B cell (primary cell): ENCODE measurements around the gene EMILIN3. TPM values are rescaled to one million over a fixed set of nuclear protein-coding genes. Genes with fewer than 3 reads are reported as not detected.

Experiments used
- ATAC-seq: fragments of 200-7000 bp; cut with Tn5 transposase; one replicate; pipeline ENCODE4 v1.10.0; 2021; ENCODE audit warnings: low read depth, mild to moderate bottlenecking, moderate number of reproducible peaks, moderate library complexity
- CTCF ChIA-PET: fragments of 350-600 bp; sonication (Branson Sonifier 250); formaldehyde crosslinking; loops from one replicate; lab custom pipeline; 2021; ENCODE audit warnings: antibody characterized with exemption, inconsistent platforms; lab: Charles Lee
- POLR2A ChIA-PET: fragments of 350-600 bp; sonication (Branson Sonifier 250); formaldehyde crosslinking; loops from one replicate; lab custom pipeline; 2021; ENCODE audit warnings: antibody characterized with exemption; lab: Charles Lee
- DNase-seq: peaks from one replicate; pipeline ENCODE4 v3.0.0; 2013
- H2AFZ ChIP-seq: 2 replicates; pipeline ENCODE4 v1.6.1; 2012; ENCODE audit warnings: mild to moderate bottlenecking, low read depth, low read length; ENCODE audit not compliant: insufficient read depth, poor library complexity, severe bottlenecking
- H3K27ac ChIP-seq, 2 donors: 1 replicate in 1 of 2; 2 replicates in 1 of 2; pipeline ENCODE4 v1.5.1; 2012 to 2013; ENCODE audit warnings: low read length in 2 of 2, mild to moderate bottlenecking in 2 of 2, moderate library complexity in 1 of 2
- H3K27me3 ChIP-seq, 4 experiments: fragments of 200-600 bp in 1 of 4; sonication (generic) in 1 of 4; replicated peaks in 1 of 4; 1 replicate in 2 of 4; 2 replicates in 2 of 4; pipeline versions ENCODE4 v1.6.1 to v1.7.0; 2013 to 2016; ENCODE audit warnings: low read length in 3 of 4, mild to moderate bottlenecking in 2 of 4, mixed read lengths in 1 of 4, moderate library complexity in 1 of 4; ENCODE audit not compliant: insufficient read depth in 4 of 4, control insufficient read depth in 3 of 4; ENCODE audit errors: control extremely low read depth in 1 of 4
- H3K36me3 ChIP-seq, 2 experiments: replicated peaks in 1 of 2; 1 replicate in 1 of 2; 2 replicates in 1 of 2; pipeline versions ENCODE4 v1.6.1 to v1.7.1; 2013; ENCODE audit warnings: low read length in 1 of 2; ENCODE audit not compliant: insufficient read depth in 2 of 2, control insufficient read depth in 1 of 2; ENCODE audit errors: control extremely low read depth in 1 of 2, extremely low read depth in 1 of 2
- H3K4me1 ChIP-seq, 2 donors: fragments of 200-600 bp in 1 of 2; sonication (generic) in 1 of 2; 1 replicate in 1 of 2; 2 replicates in 1 of 2; pipeline versions ENCODE4 v1.5.1 to v1.6.1; 2013 to 2017; ENCODE audit warnings: low read length in 2 of 2; ENCODE audit not compliant: control insufficient read depth in 2 of 2, insufficient read depth in 2 of 2
- H3K4me2 ChIP-seq: replicated peaks from 2 replicates; pipeline ENCODE3; 2012; ENCODE audit warnings: mild to moderate bottlenecking, low read depth, low read length; ENCODE audit not compliant: poor library complexity, severe bottlenecking
- H3K4me3 ChIP-seq, 5 experiments: fragments of 200-600 bp in 1 of 5; sonication (generic) in 1 of 5; 1 replicate in 3 of 5; 2 replicates in 2 of 5; pipeline versions ENCODE4 v1.5.1 to v1.7.0; 2011 to 2016; ENCODE audit warnings: low read length in 4 of 5, mild to moderate bottlenecking in 4 of 5, low read depth in 2 of 5, control low read depth in 1 of 5, moderate library complexity in 1 of 5; ENCODE audit not compliant: insufficient read depth in 1 of 5; ENCODE audit errors: control extremely low read depth in 1 of 5, extremely low read depth in 1 of 5
- H3K79me2 ChIP-seq: fragments of 200-600 bp; sonication (generic); one replicate; pipeline ENCODE4 v1.6.0; 2016; ENCODE audit warnings: low read length; ENCODE audit not compliant: control insufficient read depth, insufficient read depth
- H3K9ac ChIP-seq: fragments of 200-600 bp; sonication (generic); 2 replicates; pipeline ENCODE4 v1.6.1; 2017; ENCODE audit warnings: mild to moderate bottlenecking, low read length, moderate library complexity
- H3K9me3 ChIP-seq, 3 donors: one replicate each; pipeline versions ENCODE4 v1.6.1 to v1.7.1; 2013; ENCODE audit warnings: low read length in 2 of 3; ENCODE audit not compliant: control insufficient read depth in 2 of 3, insufficient read depth in 1 of 3; ENCODE audit errors: control extremely low read depth in 1 of 3
- H4K20me1 ChIP-seq: 2 replicates; pipeline ENCODE4 v1.6.0; 2012; ENCODE audit warnings: mild to moderate bottlenecking, low read length; ENCODE audit not compliant: insufficient read depth, control insufficient read depth, poor library complexity, severe bottlenecking
- H3K27ac Mint-ChIP-seq: one replicate; pipeline ENCODE4 v1.8.0; 2021; ENCODE audit warnings: mixed read lengths
- H3K27me3 Mint-ChIP-seq: one replicate; pipeline ENCODE4 v1.8.0; 2021; ENCODE audit warnings: mixed read lengths
- H3K4me1 Mint-ChIP-seq: one replicate; pipeline ENCODE4 v1.8.0; 2021; ENCODE audit warnings: mixed read lengths
- H3K4me3 Mint-ChIP-seq: one replicate; pipeline ENCODE4 v1.8.0; 2021; ENCODE audit warnings: mixed read lengths
- H3K9me3 Mint-ChIP-seq: one replicate; pipeline ENCODE4 v1.8.0; 2022; ENCODE audit warnings: mixed read lengths; ENCODE audit not compliant: insufficient read depth
- CTCF ChIP-seq: fragments of 200-600 bp; IDR thresholded peaks from one replicate; pipeline ENCODE4 v1.8.0; 2022; ENCODE audit warnings: antibody characterized with exemption, mild to moderate bottlenecking
- EZH2 ChIP-seq: IDR thresholded peaks from 2 replicates; pipeline ENCODE4 v1.6.1; 2012; ENCODE audit warnings: borderline replicate concordance, low read depth, mild to moderate bottlenecking, moderate library complexity, low read length; ENCODE audit not compliant: insufficient read depth, poor library complexity, severe bottlenecking
- WGBS: methylation state at CpG from one replicate; pipeline ENCODE4 v1.1.5; 2013; ENCODE audit warnings: missing lambda C conversion rate; ENCODE audit not compliant: insufficient coverage; 5-methylcytosine and 5-hydroxymethylcytosine counted together
- intact Hi-C: fragments of 100-400 bp; cut with micrococcal nuclease; formaldehyde crosslinking; loops from one replicate; pipeline ENCODE4 v1.10.0; 2022
- polyA plus RNA-seq: library from polyadenylated mRNA; depleted of rRNA; stranded (reverse); fragments of >200 nt; gene quantifications from 2 replicates; pipeline ENCODE4 v1.2.3, GENCODE V29; 2012
- total RNA-seq, 2 donors: library from RNA; stranded (reverse); fragments of 120-200 nt in 1 of 2; gene quantifications; 1 replicate in 1 of 2; 2 replicates in 1 of 2; pipeline versions ENCODE4 v1.2.3 to v1.2.4, GENCODE V29; 2013 to 2022

EMILIN3 gene
- total and polyA plus RNA-seq, 2 donors (not counting 1 experiment from before 2014, with no cell fraction given), result not detected

- H3K36me3 ChIP-seq, result no peaks in the 10 kb centered on the region
- H3K4me3 Mint-ChIP-seq, result no peak overlapping the region
- H3K9me3 Mint-ChIP-seq, result no peaks in the 10 kb centered on the region
- no peak overlapping the region for H3K27ac Mint-ChIP-seq
- WGBS, result 94% methylated on average over 3 of the region's 5 CpGs
- peak overlapping the region; percentile 22 for H2AFZ ChIP-seq
- no peaks in the 10 kb centered on the region for H4K20me1 ChIP-seq
- TF ChIP-seq CTCF (no peak), EZH2 (no peak)
- no peaks in the 10 kb centered on the region for H3K79me2 ChIP-seq
- H3K9ac ChIP-seq, result no peak overlapping the region
- H3K4me3 ChIP-seq, result no peak overlapping the region
- intact Hi-C loops, result no loop called here
- ATAC-seq (no peak), DNase-seq (no peak)
- peaks cover 2% of the 10 kb centered on the region for H3K27me3 Mint-ChIP-seq
- CTCF ChIA-PET, result interaction anchor here (0.7 to 1.0 kb wide), 2 partner anchors 12 to 365 kb away, joined by 3 to 4 read pairs; no protein-coding TSS in a partner anchor
- no peaks in the 10 kb centered on the region for H3K9me3 ChIP-seq
- H3K4me1 Mint-ChIP-seq, result peaks cover 13% of the 10 kb centered on the region
- H3K4me1 ChIP-seq, result peaks cover 12 to 13% of the 10 kb centered on the region in 2 donors
- no peak overlapping the region for H3K4me2 ChIP-seq
- H3K27ac ChIP-seq, result no peak overlapping the region
- no peaks in the 10 kb centered on the region for H3K27me3 ChIP-seq
- POLR2A ChIA-PET, result no interaction called here
These were observed 39.4 kb downstream of the EMILIN3 start for GRCh38 chr20:41327178-41327577.

- Histone ChIP-seq H3K4me1 (peaks cover 11 to 12% of the 10 kb centered on the region in 2 donors), H3K36me3 (no peaks in the 10 kb centered on the region), H3K4me2 (no peak overlapping the region), H3K9me3 (no peaks in the 10 kb centered on the region), H2AFZ (no peak overlapping the region), H3K79me2 (no peaks in the 10 kb centered on the region), H3K27ac (no peak overlapping the region), H3K9ac (no peak overlapping the region), H3K4me3 (no peak overlapping the region), H4K20me1 (no peaks in the 10 kb centered on the region), H3K27me3 (no peaks in the 10 kb centered on the region)
- Mint-ChIP-seq H3K4me1 (peaks cover 18% of the 10 kb centered on the region), H3K4me3 (no peak overlapping the region), H3K9me3 (no peaks in the 10 kb centered on the region), H3K27me3 (no peaks in the 10 kb centered on the region), H3K27ac (no peak overlapping the region)
- ATAC-seq (no peak), DNase-seq (no peak)
- CTCF ChIA-PET, result interaction anchor here (0.7 kb wide), 1 partner anchor 74 kb away, joined by 3 read pairs; no protein-coding TSS in a partner anchor
- POLR2A ChIA-PET, result no interaction called here
- intact Hi-C loops, result no loop called here
- TF ChIP-seq EZH2 (no peak), CTCF (no peak)
- WGBS, result 58% methylated on average over 1 of the region's 1 CpG
These were observed 45.6 kb downstream of the EMILIN3 start for GRCh38 chr20:41320976-41321375.
